HG03439 (cell line): ENCODE results near the gene ARRB1.

Experiments used
- ATAC-seq: cut with Tn5 transposase; IDR thresholded peaks from one replicate; pipeline ENCODE4 v1.9.1; 2021; ENCODE audit warnings: mild to moderate bottlenecking, moderate library complexity; ENCODE audit not compliant: unreplicated experiment

The ARRB1 gene

DNA sequence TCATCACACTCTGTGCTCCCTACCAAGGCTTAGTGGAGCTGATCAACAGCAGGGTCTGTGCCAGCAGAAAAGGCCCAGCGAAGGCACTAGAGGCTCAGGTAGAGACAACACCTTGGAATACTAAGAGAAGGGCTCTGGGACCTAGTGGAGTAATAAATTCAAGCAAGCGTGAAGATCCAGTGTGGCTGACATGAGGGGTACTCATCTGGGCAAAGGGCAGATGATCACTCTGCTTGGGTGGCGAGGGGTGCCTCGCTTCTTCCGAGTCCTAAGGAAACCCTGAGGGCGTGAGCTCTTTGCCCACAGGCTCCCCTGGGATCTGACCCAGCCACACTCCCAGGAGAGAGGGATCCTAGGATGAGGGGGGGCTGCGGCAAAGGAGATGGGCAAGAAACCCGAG lies 114.4 kb downstream of the ARRB1 start:
- ATAC-seq, result no peak

DNA sequence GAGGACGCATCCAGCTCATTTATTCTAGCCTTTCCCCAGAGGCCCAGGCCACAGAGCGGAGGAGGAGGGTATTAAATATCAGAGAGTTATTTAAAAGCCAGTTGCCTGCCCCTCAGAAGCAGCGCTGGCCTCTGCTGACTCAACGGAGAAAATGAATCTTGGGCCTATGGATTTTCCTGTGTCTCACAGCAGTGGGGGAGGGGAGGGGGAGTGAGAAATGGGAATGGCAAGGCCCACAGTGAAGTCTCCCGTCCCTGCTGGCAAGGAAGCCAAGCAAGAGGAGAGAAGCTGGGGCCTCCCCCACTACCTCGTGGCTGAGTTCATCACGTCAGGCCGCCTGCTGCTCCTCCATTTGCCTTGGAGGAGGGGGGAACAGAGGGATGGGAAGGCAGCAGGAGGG lies 115.4 kb downstream of the ARRB1 start:
- ATAC-seq, result no peak

DNA sequence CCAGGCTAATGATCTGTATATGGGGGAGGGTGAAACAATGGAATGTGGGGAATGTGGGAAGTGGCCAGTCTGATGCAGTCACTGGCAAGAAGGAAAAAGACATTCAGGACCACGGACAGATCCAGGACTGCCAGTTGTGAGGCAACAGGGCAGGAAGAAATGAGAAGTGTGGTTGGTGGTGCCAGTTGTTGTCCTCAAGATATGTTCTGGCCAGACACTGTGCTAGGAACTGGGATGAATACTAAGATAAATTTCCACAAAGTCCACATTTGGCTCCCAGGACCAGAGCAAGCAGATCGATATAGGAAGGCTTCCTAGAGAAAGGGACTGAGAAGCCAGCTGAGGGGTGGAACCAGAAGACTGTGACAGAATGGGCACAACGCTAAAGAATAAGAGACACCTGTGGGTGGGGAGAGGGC lies 117.7 kb downstream of the ARRB1 start:
- no peak for ATAC-seq

DNA sequence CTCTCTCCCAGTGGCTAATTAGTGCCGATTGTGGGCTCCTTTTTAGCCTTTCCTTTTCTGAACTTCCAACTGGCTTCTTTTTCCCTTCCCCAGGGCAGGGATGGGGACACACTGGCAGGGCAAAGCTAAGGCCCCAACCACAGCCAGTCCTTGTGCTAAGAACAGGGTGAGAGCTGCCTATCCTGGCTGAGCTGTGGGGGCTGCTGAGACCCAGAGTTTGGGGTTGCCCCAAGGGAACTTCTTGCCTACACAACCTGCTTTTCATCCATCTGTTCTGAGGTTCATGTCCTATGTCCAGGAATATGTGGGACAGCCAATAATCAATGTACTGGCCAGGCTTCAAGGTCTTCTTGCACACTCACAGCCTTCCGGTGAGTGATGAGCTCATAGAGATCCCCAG lies 120.8 kb downstream of the ARRB1 start:
- ATAC-seq, result no peak

DNA sequence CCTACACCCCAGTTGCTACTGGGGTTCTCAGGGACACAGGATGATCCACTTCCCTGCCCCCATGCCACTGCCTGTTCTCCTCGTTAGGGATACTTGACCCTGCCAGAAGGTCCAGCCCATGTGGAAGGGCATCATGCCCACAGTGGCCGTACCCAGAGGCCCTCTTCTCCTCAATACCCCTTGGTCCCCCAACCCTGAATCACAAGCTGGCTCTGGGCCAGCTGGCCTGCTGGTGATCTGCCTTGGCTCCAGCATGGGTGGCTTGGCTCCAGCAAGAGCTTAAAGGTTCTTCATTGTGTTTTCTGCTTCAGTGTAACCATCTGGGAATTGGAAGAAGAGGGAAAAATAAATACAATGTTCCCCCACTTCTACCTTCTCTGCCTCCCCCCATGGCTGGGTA lies 122.0 kb downstream of the ARRB1 start:
- ATAC-seq, result no peak

DNA sequence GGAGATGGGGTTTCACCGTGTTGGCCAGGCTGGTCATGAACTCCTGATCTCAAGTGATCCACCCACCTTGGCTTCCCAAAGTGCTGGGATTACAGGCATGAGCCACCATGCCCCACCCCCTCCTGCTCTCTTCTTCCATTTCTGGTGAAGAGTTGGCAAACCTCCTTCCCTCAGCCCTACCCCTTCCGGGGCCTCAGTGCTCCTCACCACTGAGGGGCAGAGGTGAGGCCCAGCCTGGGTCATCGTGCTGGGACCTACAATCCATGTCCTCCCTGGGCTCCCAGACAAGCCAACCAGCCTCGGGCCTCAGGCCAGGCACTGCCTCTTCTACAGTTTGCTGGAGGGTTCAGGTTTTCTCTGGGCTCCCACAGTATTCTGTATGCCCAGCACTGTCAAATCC lies 125.7 kb downstream of the ARRB1 start:
- no peak for ATAC-seq

DNA sequence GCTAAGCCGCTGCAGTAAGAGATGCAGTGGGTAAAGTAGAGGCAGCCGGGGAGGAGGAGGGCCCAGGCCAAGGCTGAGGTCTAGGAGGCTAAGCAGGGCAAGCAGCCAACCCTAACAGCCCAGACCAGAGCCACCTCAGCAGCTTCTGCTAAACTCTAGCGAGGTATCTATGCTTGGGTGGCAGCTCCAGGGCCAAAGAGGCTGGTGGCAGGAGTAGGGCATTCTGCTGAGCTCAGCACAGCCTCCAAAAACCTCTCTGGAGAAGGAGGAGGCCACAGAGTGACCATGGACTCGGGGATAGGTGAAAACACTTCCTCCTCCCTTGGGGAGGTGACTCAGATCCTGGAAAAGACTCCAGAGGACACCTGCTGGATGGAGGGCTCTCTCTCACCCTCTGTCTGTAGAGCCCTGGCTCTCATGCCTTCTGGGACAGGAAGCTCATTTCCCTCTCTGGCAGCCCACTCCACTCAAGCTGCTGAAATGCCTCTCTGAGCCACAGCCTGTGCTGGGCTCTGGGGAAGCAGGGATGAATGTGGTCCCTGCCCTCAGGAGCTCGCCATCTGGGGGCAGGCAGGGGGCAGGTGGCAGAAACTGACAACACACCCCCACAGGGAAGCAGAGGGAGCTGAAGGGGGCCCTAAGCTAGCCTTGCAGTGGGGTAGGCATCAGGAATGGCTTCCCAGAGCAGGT lies 127.4 kb downstream of the ARRB1 start:
- ATAC-seq, result no peak

DNA sequence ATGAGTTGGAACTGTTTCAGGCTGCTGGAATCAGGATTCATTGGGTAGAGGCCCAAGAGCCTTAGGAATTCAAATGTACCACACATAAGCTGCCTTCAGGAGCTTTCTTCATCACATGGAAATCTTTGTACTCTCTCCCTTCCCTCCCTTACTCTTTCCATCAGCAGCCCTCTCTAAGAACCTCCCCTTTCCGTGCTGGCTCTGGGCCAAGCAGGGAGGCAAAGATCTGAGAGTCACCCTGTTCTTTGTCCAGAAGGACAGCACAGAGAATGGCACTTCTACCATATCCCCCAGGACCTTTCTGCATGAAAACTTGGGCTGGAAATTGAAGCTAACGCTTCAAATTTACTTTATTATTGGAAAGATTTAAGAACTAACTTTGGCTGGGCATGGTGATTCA lies 131.6 kb downstream of the ARRB1 start:
- ATAC-seq, result no peak

DNA sequence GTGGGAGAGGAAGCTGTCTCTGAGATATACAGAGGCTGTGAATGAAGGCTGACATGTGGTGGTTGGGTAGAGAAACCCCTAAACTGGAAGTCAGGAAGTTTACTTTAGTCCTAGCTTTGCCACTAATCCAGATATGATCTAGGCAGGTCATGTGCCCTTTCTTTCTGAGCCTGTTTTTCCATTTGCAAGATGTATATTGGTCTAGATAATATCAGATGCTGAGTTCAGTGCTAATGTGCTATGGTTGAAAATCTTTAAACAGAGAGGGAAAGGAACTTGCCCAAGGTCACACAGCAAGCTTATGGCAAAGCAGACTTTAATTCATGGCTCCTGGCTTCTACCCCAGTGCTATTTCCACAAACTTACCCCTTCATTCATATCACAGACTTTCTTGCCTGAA lies 136.6 kb downstream of the ARRB1 start:
- ATAC-seq, result no peak

DNA sequence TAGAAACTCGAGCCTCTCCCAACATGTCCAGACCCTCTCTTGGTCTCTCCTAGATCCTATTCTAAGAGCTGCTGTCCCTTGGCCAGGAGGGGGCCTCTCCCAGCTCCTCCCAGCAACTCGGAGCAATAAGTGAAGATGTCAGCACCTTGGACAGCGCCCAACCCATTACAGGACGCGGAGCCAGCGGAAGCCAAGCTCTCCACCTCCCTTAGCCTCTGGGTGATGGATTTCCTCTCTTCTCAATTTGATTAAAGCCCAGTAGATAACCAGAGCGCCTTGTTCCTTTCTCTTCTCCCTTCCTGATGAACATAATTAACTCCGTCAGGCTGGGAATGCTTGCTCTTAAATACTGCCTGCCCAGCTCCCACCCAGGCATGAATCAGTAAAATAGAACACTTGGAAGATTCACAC lies 137.0 kb downstream of the ARRB1 start:
- no peak for ATAC-seq
